ENCODE data around the gene TRAM2. TPM values are rescaled to one million over a fixed set of nuclear protein-coding genes. Genes with fewer than 3 reads are reported as not detected.

Gene TRAM2
- total and polyA plus RNA-seq, 2 of the 13 experiments (the other 11 are each of a cell fraction or from before 2014, with no cell fraction given) = 49.1 to 72.5 TPM

DNA sequence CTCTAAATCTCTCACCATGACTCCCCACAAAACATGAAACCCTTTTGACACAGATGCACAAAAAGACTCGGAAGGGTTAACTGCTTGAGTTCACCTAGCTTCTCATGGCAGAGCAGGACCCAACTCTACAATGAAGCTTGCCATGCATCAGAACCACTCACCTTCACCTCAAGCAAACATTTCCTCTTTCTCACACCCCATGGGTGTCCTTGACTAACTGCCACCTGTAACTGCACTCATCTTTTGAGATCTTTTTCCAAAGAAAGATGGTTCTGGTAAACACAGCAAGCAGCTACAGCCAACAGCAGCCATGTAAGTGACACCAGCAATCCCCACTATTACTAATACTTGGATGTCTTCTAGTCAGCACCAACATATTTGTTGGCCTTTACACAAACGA lies 80.2 kb downstream of the TRAM2 start:
- H3K27ac ChIP-seq (ENCODE audit: extremely low read length, insufficient read depth, low read length) = no peak overlapping the region
- ChIA-PET CTCF (ENCODE audit: low intra/inter-chr PET ratio, low total read pairs) (no interaction called here), POLR2A (interaction anchor here (1.3 kb wide), 1 partner anchor 99 kb away, joined by 4 read pairs; no protein-coding TSS in a partner anchor)
- 92% methylated on average over 2 of the region's 2 CpGs for WGBS (ENCODE audit: low lambda C conversion rate)
- no TSS peak for BruUV-seq (replicated peaks)
- FAIRE-seq (no peak), DNase-seq (ENCODE audit: low spot score) (no peak), ATAC-seq (no peak)
- no peaks in the 10 kb centered on the region; a peak in 1 of 5 replicates for H3K36me3 ChIP-seq (replicated peaks in 1 of 2; ENCODE audit: control insufficient read depth in 1 of 2, insufficient read depth in 2 of 2, low read length in 2 of 2)
- no peak overlapping the region for H2AFZ ChIP-seq (ENCODE audit: low read length)
- H3K4me1 ChIP-seq (ENCODE audit: insufficient read depth, low read length) = peaks cover 34% of the 10 kb centered on the region
- intact Hi-C loops (cut with micrococcal nuclease; ENCODE audit: unreplicated experiment) = no loop called here
- H3K27me3 ChIP-seq (ENCODE audit: control insufficient read depth in 1 of 2, insufficient read depth in 2 of 2, low read length in 2 of 2) = no peaks in the 10 kb centered on the region
- H3K4me2 ChIP-seq (ENCODE audit: low read depth, low read length) = no peak overlapping the region
- in situ Hi-C loops (cut with HindIII; ENCODE audit: extremely low pct_ligation_motif_present, low pct_unique_long_range_greater_than_20kb) = no loop called here
- H3K79me2 ChIP-seq (ENCODE audit: insufficient read depth, low read length) = no peaks in the 10 kb centered on the region
- H3K9me3 ChIP-seq (ENCODE audit: low read length) = no peaks in the 10 kb centered on the region
- no peak overlapping the region for H3K4me3 ChIP-seq (replicated peaks in 1 of 3; ENCODE audit: insufficient read depth in 1 of 3, low read depth in 2 of 3, low read length in 3 of 3)
- H3K9ac ChIP-seq (ENCODE audit: insufficient read depth, low read depth, low read length) = no peak overlapping the region
- TF ChIP-seq ZFP36 (IDR thresholded peaks at IDR 0.05; ENCODE audit: borderline replicate concordance, low read depth, low read length, partially characterized antibody) (no peak), RBM22 (optimal IDR thresholded peaks at IDR 0.05; ENCODE audit: low read length) (peak; percentile 60)
- no peaks in the 10 kb centered on the region for H4K20me1 ChIP-seq (ENCODE audit: insufficient read depth, low read length)

GRCh38 chr6:52495922-52496321 lies 80.9 kb downstream of the TRAM2 start:
- H3K27me3 ChIP-seq (ENCODE audit: control insufficient read depth in 1 of 2, insufficient read depth in 2 of 2, low read length in 2 of 2) = no peaks in the 10 kb centered on the region
- DNase-seq (ENCODE audit: low spot score) (no peak), FAIRE-seq (no peak), ATAC-seq (peak; percentile 14; the same call in 2 of the 3 replicates)
- no peaks in the 10 kb centered on the region for H3K79me2 ChIP-seq (ENCODE audit: insufficient read depth, low read length)
- H3K4me2 ChIP-seq (ENCODE audit: low read depth, low read length) = no peak overlapping the region
- TF ChIP-seq ERF (CRISPR knock-in tag; IDR thresholded peaks at IDR 0.05) (no peak), PLSCR1 (CRISPR knock-in tag; IDR thresholded peaks at IDR 0.05; ENCODE audit: borderline replicate concordance) (no peak), CTCF (CRISPR knock-in tag; IDR thresholded peaks at IDR 0.05) (peak; percentile 49), STAG1 (CRISPR knock-in tag; IDR thresholded peaks at IDR 0.05) (peak; percentile 57)
- no peaks in the 10 kb centered on the region for H3K9me3 ChIP-seq (ENCODE audit: low read length)
- no peak overlapping the region for H3K9ac ChIP-seq (ENCODE audit: insufficient read depth, low read depth, low read length)
- intact Hi-C loops (cut with micrococcal nuclease; ENCODE audit: unreplicated experiment) (no loop called here), in situ Hi-C loops (cut with HindIII; ENCODE audit: extremely low pct_ligation_motif_present, low pct_unique_long_range_greater_than_20kb) (no loop called here)
- no peak overlapping the region for H3K27ac ChIP-seq (ENCODE audit: extremely low read length, insufficient read depth, low read length)
- H4K20me1 ChIP-seq (ENCODE audit: insufficient read depth, low read length) = no peaks in the 10 kb centered on the region
- H3K4me3 ChIP-seq (replicated peaks in 1 of 3; ENCODE audit: insufficient read depth in 1 of 3, low read depth in 2 of 3, low read length in 3 of 3) = no peak overlapping the region
- no peaks in the 10 kb centered on the region; a peak in 1 of 5 replicates for H3K36me3 ChIP-seq (replicated peaks in 1 of 2; ENCODE audit: control insufficient read depth in 1 of 2, insufficient read depth in 2 of 2, low read length in 2 of 2)
- H2AFZ ChIP-seq (ENCODE audit: low read length) = no peak overlapping the region
- 71% methylated on average over 3 of the region's 3 CpGs for WGBS (ENCODE audit: low lambda C conversion rate)
- POLR2A ChIA-PET = interaction anchor here (1.3 to 1.8 kb wide), 3 partner anchors 77 to 102 kb away, joined by 4 to 5 read pairs (median 4); no protein-coding TSS in a partner anchor
- CTCF ChIA-PET (ENCODE audit: low intra/inter-chr PET ratio, low total read pairs) = no interaction called here
- BruUV-seq (replicated peaks) = no TSS peak
- H3K4me1 ChIP-seq (ENCODE audit: insufficient read depth, low read length) = peaks cover 34% of the 10 kb centered on the region

Measured in HepG2 (cell line).